ENCODE data around the gene IQGAP2. TPM values are rescaled to one million over a fixed set of nuclear protein-coding genes. Genes with fewer than 3 reads are reported as not detected.

IQGAP2 gene
- total RNA-seq, 1 donor, result 1.2 TPM

- DNase-seq (ENCODE audit: low read depth), result no peak
- TF ChIP-seq CTCF (IDR thresholded peaks at IDR 0.05; ENCODE audit: insufficient read depth, low read length), result no peak
- no peak overlapping the region for H3K4me3 ChIP-seq (ENCODE audit: low read depth, low read length)
Measured at GRCh38 chr5:76391014-76391413, 12.1 kb upstream of the IQGAP2 start.

GRCh38 chr5:76393035-76393680 is 9.9 kb upstream of the IQGAP2 start:
- no peak for TF ChIP-seq CTCF (IDR thresholded peaks at IDR 0.05; ENCODE audit: insufficient read depth, low read length)
- H3K4me3 ChIP-seq (ENCODE audit: low read depth, low read length), result no peak overlapping the region
- DNase-seq (ENCODE audit: low read depth), result no peak

- H3K4me3 ChIP-seq (ENCODE audit: low read depth, low read length), result no peak overlapping the region
- no peak for DNase-seq (ENCODE audit: low read depth)
- TF ChIP-seq CTCF (IDR thresholded peaks at IDR 0.05; ENCODE audit: insufficient read depth, low read length), result no peak
Measured at GRCh38 chr5:76397200-76397599, 5.9 kb upstream of the IQGAP2 start.

GRCh38 chr5:76399268-76399667 is 3.8 kb upstream of the IQGAP2 start:
- no peak for TF ChIP-seq CTCF (IDR thresholded peaks at IDR 0.05; ENCODE audit: insufficient read depth, low read length)
- DNase-seq (ENCODE audit: low read depth), result no peak
- H3K4me3 ChIP-seq (ENCODE audit: low read depth, low read length), result no peak overlapping the region

GRCh38 chr5:76400466-76400865 is 2.6 kb upstream of the IQGAP2 start:
- no peak for DNase-seq (ENCODE audit: low read depth)
- TF ChIP-seq CTCF (IDR thresholded peaks at IDR 0.05; ENCODE audit: insufficient read depth, low read length), result no peak
- H3K4me3 ChIP-seq (ENCODE audit: low read depth, low read length), result no peak overlapping the region

GRCh38 chr5:76401801-76402250 is 1.3 kb upstream of the IQGAP2 start:
- no peak for TF ChIP-seq CTCF (IDR thresholded peaks at IDR 0.05; ENCODE audit: insufficient read depth, low read length)
- no peak overlapping the region for H3K4me3 ChIP-seq (ENCODE audit: low read depth, low read length)
- no peak for DNase-seq (ENCODE audit: low read depth)

Data from fibroblast of the aortic adventitia (primary cell).